HG03354 (cell line): Measurements from ENCODE around the gene KMO.
A peak's percentile ranks its signal among the peaks of the same experiment; 100 is the strongest.

Experiments
- ATAC-seq: cut with Tn5 transposase; IDR thresholded peaks from one replicate; pipeline ENCODE4 v1.9.1; 2021; ENCODE audit warnings: mild to moderate bottlenecking; ENCODE audit not compliant: unreplicated experiment, poor library complexity, severe bottlenecking

The KMO gene

GRCh38 chr1:241533326-241534115, 1.3 kb downstream of the KMO start:
- ATAC-seq = peak; percentile 30

DNA sequence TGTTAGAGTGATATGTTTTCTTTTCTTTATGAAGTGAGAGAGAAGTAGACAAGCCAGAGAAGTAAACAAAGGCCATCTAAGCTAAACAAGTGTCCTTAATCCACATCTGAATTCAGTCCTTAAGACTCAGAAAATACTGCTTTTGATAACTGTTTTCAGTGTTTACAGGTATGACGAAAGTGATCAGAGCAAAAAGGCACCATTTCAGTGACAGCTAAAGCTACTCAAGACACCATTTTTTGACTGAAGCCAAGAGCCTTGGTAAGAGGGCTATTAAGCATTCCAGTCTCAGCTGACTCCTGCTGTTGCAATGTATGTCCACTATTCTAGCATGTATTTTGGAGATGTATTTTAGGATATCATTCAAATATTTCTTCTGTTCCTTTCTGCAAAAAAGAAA, 4.1 kb downstream of the KMO start:
- ATAC-seq = no peak

DNA sequence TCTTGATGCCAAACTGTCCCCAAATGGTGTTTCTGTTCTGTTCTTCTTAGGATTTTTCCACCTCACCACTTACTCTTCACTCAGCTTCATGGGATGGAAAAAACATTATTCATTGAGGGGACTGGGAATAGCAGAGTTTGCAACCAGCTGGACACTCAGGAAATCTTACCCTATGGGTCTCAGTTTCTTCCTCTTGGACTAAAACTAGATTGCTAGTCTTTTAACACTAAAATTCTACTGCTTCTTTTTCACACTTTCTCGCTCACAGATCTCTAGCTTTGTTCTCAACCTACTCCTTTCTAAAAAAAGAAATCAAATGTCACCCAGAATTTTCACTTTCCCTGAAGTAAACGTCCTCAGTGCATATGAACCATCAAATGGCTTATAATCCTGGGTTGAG, 4.8 kb downstream of the KMO start:
- no peak for ATAC-seq

DNA sequence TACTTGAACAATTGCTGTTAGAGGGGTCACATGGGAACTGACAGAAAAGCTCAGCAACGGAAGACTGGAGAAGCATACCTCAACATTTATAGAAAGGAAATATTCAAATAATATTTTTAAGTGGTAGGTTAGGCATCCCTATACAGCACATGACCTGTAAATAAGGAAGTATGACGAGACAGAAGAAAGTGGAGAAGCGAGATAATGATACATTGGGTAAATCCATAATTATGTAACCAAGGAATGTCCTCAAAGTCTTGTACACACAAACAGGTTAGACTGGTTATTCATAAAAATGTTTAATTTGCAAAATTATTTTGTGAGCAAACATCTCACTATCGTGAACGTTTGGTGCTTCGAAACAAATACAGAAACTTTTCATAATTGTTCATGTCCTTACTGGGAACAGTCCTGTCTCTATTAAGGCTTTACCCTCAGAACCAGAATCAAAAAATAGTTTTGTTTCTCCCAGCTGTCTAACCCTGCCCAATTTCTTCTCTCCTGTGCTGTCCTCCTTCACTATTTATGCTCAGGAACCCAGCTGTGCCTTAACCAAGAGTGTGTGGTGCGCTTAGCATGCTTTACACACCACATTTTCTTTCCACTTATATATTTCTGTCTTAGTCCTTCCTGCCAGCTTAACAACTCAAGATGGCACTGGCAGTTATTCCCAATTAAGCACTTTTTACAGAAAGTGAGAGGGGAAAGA, 10.2 kb downstream of the KMO start:
- ATAC-seq = no peak

DNA sequence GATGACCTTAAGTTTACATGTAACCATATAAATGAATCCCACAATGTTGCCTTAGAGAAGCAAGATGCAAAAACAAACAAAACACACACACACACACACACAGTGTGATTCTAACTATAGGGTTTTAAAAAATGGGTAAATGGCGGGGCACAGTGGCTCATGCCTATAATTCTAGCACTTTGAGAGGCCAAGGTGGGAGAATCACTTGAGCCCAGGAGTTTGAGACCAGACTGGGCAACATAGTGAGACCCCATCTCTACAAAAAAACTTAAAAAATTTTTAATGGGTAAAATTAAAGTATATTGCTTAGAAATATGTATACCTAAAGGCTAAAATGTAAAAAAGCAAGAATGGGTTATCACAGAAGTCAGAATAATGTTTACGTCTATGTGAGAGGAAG, 15.8 kb downstream of the KMO start:
- ATAC-seq = no peak

DNA sequence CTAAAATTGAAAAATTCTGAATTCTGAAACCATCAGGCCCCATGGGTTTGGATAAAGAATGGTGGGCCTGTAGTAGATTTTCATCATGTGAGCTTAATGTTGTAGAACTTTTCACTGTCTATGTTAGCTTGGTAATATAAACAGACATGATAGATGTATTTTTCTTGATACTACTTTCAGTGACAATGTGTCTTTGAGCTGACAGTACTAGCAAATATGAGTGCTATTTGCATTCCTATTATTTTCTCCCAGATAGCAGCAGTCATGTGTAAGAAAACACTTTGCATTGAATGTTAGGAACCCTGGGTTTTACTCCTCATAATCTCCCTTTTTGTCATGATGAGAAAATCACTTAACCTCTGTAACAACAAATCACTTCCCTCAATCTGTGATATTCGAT, 18.1 kb downstream of the KMO start:
- no peak for ATAC-seq

DNA sequence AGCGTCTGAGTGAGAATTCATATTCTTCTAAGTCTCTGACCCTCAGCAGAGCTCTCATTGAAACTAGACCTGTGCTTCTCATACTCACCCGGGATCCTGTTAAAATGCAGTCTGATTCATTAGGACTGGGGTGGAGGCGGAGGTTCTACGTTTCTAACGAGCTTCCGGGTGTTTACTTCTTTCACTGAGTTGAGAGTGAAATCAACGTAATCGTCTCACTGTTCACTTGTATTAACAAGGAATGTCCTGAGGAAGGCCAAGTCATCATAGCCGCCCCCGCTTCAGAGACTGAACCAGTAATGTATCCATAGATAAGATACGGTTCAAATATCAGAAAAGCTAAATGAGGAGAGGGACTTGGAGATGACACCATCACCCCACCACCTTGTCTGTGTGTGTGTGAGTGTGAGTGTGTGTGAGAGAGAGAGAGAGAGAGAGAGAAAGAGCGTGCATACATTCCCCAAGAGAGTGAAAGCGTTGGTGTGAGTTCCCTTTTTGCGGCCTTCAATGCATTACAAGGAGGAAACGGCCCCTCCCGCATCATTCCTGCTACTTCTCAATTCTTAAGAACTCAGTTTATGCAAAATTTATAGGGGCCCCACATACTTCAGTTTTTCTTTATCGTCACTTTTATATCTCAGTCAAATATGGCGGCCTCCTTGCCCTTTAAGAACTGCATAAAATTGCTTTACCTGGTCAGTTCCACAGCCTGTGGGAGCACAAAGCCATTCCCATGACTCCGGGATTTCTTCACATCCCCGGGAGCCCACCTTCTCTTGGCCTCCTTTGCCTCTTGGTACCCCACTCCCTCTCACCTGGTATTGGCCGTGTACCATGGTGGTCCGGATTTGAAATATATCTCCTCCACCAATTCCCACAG, 19.8 kb downstream of the KMO start:
- ATAC-seq = peak; percentile 81

DNA sequence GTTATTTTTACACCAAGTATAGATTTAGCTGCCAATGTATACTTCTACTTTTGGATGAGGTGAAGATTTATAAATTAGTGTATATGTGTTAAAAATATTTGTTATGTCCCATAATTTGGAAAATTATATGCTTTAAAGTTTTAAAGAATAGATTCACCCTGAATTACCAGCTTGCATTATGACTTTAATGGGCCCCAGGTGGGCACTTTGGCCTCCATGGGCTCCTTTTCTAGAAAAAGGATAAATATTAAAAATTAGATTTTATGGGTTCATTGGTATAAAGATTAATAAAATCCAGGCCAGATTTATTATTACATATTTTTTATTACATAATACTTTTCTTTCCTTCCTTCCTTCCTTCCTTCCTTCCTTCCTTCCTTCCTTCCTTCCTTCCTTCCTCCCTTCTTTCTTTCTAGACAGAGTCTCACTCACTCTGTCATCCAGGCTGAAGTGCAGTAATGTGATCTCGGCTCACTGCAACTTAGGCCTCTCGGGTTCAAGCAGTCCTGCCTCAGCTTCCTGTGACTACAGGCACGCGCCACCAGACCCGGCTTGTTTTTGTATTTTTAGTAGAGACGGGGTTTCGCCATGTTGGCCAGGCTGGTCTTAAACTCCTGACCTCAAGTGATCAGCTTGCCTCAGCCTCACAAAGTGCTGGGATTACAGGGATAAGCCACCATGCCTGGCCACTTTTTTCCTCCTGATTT, 21.9 kb downstream of the KMO start:
- ATAC-seq = no peak

DNA sequence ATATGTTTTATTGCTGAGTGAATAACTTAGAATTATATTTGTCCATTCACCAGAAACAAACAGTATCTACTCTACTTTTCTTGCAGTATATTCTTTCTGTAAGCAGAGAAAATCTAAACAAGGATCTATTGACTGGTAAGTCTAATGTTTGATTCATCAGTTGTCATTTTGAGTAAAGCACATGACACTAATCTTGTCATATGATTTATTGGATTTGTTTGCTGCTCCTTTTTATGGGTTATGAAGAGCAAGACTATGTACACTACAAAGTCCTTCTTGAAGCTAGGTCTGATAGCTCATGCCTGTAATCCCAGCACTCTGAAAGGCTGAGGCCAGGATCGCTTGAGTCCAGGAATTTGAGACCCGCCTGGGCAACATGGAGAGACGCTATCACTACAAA, 23.3 kb downstream of the KMO start:
- ATAC-seq = no peak

DNA sequence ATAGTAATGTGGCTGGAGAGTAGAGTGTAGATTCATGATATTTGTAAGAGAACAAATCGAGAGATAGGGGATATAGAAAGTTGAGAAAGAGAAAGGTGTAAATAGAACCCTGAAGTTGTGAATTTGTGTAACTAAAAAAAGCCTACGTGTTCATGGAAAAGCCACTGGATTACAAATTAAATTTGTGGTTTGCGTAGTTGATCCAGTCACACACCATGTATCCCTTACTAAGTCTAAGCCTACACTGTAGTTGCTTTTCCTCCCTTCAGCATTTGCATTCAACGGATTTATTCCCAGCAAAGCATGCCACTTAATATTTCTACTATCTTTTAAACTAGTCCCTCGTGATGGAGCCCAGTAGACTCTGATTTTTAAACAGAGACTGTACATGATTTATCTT, 24.9 kb downstream of the KMO start:
- no peak for ATAC-seq

GRCh38 chr1:241557551-241558193, 25.5 kb downstream of the KMO start:
- no peak for ATAC-seq

GRCh38 chr1:241560146-241560848, 28.1 kb downstream of the KMO start:
- ATAC-seq = no peak

GRCh38 chr1:241560849-241561187, 28.6 kb downstream of the KMO start:
- no peak for ATAC-seq

DNA sequence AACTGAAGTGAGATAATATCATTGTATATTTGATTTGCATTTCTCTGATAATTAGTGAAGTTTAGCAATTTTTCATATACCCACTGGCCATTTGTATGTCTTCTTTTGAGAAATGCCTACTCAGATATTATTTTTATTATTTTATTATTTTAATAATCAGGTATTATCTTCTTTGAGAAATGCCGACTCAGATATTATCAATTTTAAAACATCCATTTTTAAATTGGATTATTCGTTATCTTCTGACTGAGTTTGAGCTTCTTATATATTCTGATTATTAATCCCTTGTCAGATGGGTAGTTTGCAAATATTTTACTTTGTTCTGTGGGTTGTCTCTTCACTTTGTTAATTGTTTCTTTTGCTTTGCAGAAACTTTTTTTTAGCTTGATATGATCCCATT, 37.7 kb downstream of the KMO start:
- no peak for ATAC-seq

DNA sequence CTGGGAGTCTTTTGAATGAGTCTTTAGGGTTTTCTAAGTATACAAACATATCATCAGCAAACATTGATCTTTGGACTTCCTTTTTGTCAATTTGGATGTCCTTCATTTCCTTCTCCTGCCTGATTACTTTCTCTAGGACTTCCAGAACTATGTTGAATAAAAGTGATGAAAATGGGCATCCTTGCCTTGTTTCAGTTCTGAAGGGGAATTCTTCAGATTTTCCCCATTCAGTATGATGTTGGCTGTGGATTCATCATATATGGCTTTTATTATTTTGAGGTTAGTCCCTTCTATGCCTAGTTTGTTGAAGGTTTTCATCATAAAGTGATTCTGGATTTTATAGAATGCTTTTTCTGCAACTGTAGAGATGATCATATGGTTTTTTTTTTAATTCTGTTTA, 42.0 kb downstream of the KMO start:
- ATAC-seq = no peak

DNA sequence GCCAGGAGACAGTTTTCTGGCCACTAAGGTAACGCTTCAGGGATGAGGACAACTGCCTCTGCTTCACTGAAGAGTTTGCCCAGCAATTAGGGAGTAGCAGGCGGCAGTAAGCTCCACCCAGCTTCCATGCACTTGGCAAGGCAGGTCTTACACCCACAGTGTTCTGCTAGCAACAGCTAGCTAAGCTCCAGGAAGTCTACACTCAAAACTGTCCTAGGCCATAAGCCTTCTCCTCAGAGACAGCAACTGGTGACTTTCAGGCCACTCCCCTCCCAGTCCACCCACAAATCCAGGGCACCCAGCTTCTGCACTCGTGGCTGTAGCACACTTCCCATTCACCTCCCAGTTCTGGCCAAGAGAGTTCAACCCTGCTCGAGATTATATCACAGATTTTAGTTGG, 47.3 kb downstream of the KMO start:
- no peak for ATAC-seq

DNA sequence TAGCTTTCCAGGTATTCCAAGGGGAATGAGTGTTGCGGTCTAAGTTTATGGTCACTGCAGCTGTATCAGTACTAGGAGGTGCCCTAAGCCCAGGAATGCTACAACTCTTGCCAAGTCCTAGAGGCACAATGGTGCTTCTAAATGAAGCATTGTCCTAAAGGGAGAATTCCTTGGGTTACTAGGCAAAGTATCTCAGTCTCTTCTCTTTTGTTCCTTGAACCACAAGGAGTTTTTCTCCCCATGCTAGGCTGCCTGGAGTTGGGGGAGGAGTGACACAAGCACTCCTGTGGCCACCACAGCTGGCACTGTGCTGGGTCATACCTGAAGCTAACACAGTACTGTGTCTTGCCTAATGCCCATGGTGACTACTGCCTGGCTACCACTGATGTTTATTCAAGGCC, 50.7 kb downstream of the KMO start:
- ATAC-seq = no peak

GRCh38 chr1:241586905-241587512, 54.8 kb downstream of the KMO start:
- ATAC-seq = no peak

DNA sequence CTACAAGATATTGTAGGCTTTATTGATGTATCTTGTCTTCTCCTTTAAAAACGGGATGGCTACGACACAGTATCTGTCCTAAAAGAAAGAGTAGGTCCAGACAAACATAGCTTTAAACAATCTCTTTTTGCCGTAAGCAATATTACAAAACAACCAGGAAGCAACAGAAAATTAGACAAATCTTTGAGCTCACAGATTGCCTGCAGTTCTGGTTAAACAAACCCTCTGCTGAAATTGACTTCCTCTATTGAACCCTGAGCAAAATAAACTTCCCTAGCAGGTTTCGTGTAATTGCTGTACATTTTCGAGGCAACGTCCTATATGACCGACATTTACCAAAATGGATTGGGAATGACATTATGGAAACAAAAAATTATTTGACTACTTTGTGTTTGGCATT, 57.3 kb downstream of the KMO start:
- ATAC-seq = no peak
